Mesenchymal stem cell (in vitro differentiated cells and primary cell): ENCODE results near the gene GATAD1.
"Not testable (repeated sequence)": the region's sequence is repeated elsewhere in the genome, so short reads cannot be mapped to it uniquely, and the experiment has no call there.

Experiments used
- DNase-seq: peaks from one replicate; pipeline ENCODE4 v3.0.0-alpha.2; 2013
- H2AFZ ChIP-seq: one replicate; pipeline ENCODE4 v1.6.1; 2013; ENCODE audit warnings: low read depth, mild to moderate bottlenecking, control low read depth, inconsistent platforms, low read length, moderate library complexity
- H2AK5ac ChIP-seq: 2 replicates; pipeline ENCODE4 v1.6.1; 2013; ENCODE audit warnings: low read length, moderate library complexity, mild to moderate bottlenecking, inconsistent platforms; ENCODE audit not compliant: severe bottlenecking
- H2BK120ac ChIP-seq: one replicate; pipeline ENCODE4 v1.6.1; 2013; ENCODE audit warnings: low read depth, mild to moderate bottlenecking, inconsistent platforms, low read length, moderate library complexity
- H2BK12ac ChIP-seq, 2 experiments: one replicate each; pipeline ENCODE4 v1.6.1; 2013; ENCODE audit warnings: inconsistent platforms in 2 of 2, low read length in 2 of 2, mild to moderate bottlenecking in 2 of 2, moderate library complexity in 2 of 2, control low read depth in 1 of 2
- H2BK15ac ChIP-seq: one replicate; pipeline ENCODE4 v1.6.1; 2013; ENCODE audit warnings: mild to moderate bottlenecking, low read depth, inconsistent platforms; ENCODE audit not compliant: poor library complexity, severe bottlenecking
- H2BK5ac ChIP-seq: 2 replicates; pipeline ENCODE4 v1.6.1; 2013; ENCODE audit warnings: low read depth, mild to moderate bottlenecking, low read length, control low read depth, inconsistent platforms; ENCODE audit not compliant: poor library complexity, severe bottlenecking
- H3K14ac ChIP-seq, 2 experiments: one replicate each; pipeline ENCODE4 v1.6.1; 2013; ENCODE audit warnings: inconsistent platforms in 2 of 2, low read length in 2 of 2, control low read depth in 1 of 2, mild to moderate bottlenecking in 1 of 2, moderate library complexity in 1 of 2
- H3K18ac ChIP-seq, 2 experiments: one replicate each; pipeline ENCODE4 v1.6.1; 2013; ENCODE audit warnings: inconsistent platforms in 2 of 2, low read length in 2 of 2, control low read depth in 1 of 2, low read depth in 1 of 2, mild to moderate bottlenecking in 1 of 2
- H3K23ac ChIP-seq, 2 experiments: one replicate each; pipeline ENCODE4 v1.6.1; 2013; ENCODE audit warnings: inconsistent platforms in 2 of 2, low read length in 2 of 2, mild to moderate bottlenecking in 2 of 2, moderate library complexity in 2 of 2, control low read depth in 1 of 2
- H3K27ac ChIP-seq: 2 replicates; pipeline ENCODE4 v1.5.1; 2013; ENCODE audit warnings: mild to moderate bottlenecking, moderate library complexity, low read length, control low read depth, inconsistent platforms; ENCODE audit not compliant: poor library complexity, severe bottlenecking
- H3K27me3 ChIP-seq, 2 experiments: 2 replicates each; pipeline versions ENCODE4 v1.6.1 to v1.7.0; 2013; ENCODE audit warnings: low read length in 2 of 2, mild to moderate bottlenecking in 2 of 2, moderate library complexity in 2 of 2, control low read depth in 1 of 2, inconsistent platforms in 1 of 2; ENCODE audit not compliant: control insufficient read depth in 1 of 2, insufficient read depth in 1 of 2
- H3K36me3 ChIP-seq, 2 experiments: 2 replicates each; pipeline versions ENCODE4 v1.6.1 to v1.7.0; 2013; ENCODE audit warnings: low read length in 2 of 2, control low read depth in 1 of 2, inconsistent platforms in 1 of 2, low read depth in 1 of 2, mild to moderate bottlenecking in 1 of 2; ENCODE audit not compliant: insufficient read depth in 2 of 2, control insufficient read depth in 1 of 2
- H3K4ac ChIP-seq, 2 experiments: one replicate each; pipeline ENCODE4 v1.6.1; 2013; ENCODE audit warnings: inconsistent platforms in 2 of 2, low read length in 2 of 2, mild to moderate bottlenecking in 2 of 2, moderate library complexity in 2 of 2, control low read depth in 1 of 2, low read depth in 1 of 2
- H3K4me1 ChIP-seq: 2 replicates; pipeline ENCODE4 v1.6.1; 2013; ENCODE audit warnings: low read depth, low read length, control low read depth; ENCODE audit not compliant: control insufficient read depth, insufficient read depth
- H3K4me2 ChIP-seq: 2 replicates; pipeline ENCODE4 v1.6.1; 2013; ENCODE audit warnings: low read length, mild to moderate bottlenecking, inconsistent platforms; ENCODE audit not compliant: poor library complexity, severe bottlenecking
- H3K4me3 ChIP-seq, 2 experiments: 2 replicates each; pipeline versions ENCODE4 v1.5.1 to v1.7.0; 2013; ENCODE audit warnings: low read length in 2 of 2, mild to moderate bottlenecking in 2 of 2, control low read depth in 1 of 2, low read depth in 1 of 2; ENCODE audit not compliant: insufficient read depth in 1 of 2
- H3K79me1 ChIP-seq: replicated peaks from 2 replicates; pipeline ENCODE4 v1.6.1; 2013; ENCODE audit warnings: mild to moderate bottlenecking, control low read depth, low read length, inconsistent platforms; ENCODE audit not compliant: poor library complexity, severe bottlenecking
- H3K9ac ChIP-seq: 2 replicates; pipeline ENCODE4 v1.7.0; 2013; ENCODE audit warnings: mild to moderate bottlenecking, low read length, moderate library complexity
- H3K9me3 ChIP-seq: 2 replicates; pipeline ENCODE4 v1.7.0; 2013; ENCODE audit warnings: mild to moderate bottlenecking, low read length; ENCODE audit not compliant: control insufficient read depth
- H4K8ac ChIP-seq: one replicate; pipeline ENCODE4 v1.6.1; 2013; ENCODE audit warnings: inconsistent platforms, mild to moderate bottlenecking, low read length, moderate library complexity
- H4K91ac ChIP-seq: one replicate; pipeline ENCODE4 v1.6.1; 2013; ENCODE audit warnings: mild to moderate bottlenecking, low read length, inconsistent platforms
- WGBS: methylation state at CpG from one replicate; pipeline ENCODE4 v1.1.7; 2013; ENCODE audit warnings: mixed read lengths; 5-methylcytosine and 5-hydroxymethylcytosine counted together

Gene GATAD1

DNA sequence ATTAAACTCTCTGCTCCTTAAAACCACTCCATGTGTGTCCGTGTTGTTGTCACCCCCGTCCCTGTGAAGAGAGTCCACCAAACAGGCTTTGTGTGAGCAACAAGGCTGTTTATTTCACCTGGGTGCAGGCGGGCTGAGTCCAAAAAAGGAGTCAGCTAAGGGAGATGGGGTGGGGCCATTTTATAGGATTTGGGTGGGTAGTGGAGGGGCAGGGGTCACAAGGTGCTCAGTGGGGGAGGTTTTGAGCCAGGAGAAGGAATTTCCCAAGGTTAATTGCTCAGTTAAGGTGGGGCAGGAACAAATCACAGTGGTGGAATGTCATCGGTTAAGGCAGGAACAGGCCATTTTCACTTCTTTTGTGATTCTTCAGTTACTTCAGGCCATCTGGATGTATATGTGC is 31.9 kb downstream of the GATAD1 start:
- not testable (repeated sequence) for H4K8ac ChIP-seq, H3K4me2 ChIP-seq, H3K9me3 ChIP-seq, H3K18ac ChIP-seq, H2BK120ac ChIP-seq, H3K4me1 ChIP-seq, H3K36me3 ChIP-seq, H3K27ac ChIP-seq, DNase-seq, H2BK5ac ChIP-seq, H4K91ac ChIP-seq, H3K79me1 ChIP-seq, H2BK15ac ChIP-seq, H2AFZ ChIP-seq, H3K27me3 ChIP-seq, H3K4ac ChIP-seq, H3K9ac ChIP-seq, H2AK5ac ChIP-seq, H3K23ac ChIP-seq, H3K4me3 ChIP-seq, H2BK12ac ChIP-seq, H3K14ac ChIP-seq
- WGBS: 95% methylated on average over 4 of the region's 4 CpGs

DNA sequence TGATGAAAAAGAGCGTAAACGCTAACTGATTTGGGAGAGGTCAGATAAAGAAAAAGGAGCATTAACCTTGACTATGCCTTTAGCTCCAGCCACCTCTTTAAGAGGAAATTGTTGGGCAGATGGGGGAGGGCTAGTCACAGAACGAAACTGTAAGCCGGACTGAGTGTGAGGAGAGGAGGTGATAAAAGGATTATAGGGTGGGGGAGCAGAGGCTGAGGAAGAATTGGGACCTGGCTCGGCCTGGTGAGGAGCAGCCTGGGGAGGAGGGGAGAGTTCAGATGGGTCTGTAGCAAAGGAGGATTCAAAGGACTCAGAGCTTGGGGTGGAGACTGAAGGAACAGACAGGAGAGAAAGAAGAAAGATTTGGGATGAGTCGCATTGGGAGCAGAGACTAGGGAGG is 36.3 kb downstream of the GATAD1 start:
- 52% methylated on average over 5 of the region's 6 CpGs for WGBS

DNA sequence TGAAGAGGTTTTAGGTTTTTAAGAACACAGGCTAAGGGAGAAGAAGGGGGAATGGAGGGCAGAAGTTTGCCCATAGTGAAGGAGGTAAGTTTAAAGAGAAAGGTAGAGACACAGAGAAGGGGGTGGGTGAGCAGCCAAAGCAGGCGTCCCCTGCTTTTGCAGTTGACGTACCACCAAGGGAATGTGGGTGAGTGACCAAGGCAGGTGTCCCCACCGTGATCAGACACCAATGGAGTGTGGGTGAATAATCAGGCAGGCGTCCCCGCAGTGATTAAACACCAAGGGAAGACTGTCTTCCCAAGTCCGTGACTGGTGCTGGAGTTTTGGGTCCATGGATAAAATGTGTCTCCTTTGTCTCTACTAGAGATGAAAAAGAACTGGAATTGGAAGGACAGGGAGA is 36.9 kb downstream of the GATAD1 start:
- H2BK5ac ChIP-seq, H4K91ac ChIP-seq, H4K8ac ChIP-seq, H3K4me3 ChIP-seq, DNase-seq, H3K18ac ChIP-seq, H2BK120ac ChIP-seq, H2AFZ ChIP-seq, H3K9ac ChIP-seq, H3K14ac ChIP-seq, H3K27me3 ChIP-seq, H2BK12ac ChIP-seq, H3K9me3 ChIP-seq, H3K4me2 ChIP-seq, H3K27ac ChIP-seq, H2BK15ac ChIP-seq, H3K4me1 ChIP-seq, H3K79me1 ChIP-seq, H3K23ac ChIP-seq, H2AK5ac ChIP-seq, H3K4ac ChIP-seq: not testable (repeated sequence)
- H3K36me3 ChIP-seq: peaks cover 8 to 37% of the 10 kb centered on the region in 2 experiments
- WGBS: 95% methylated on average over 6 of the region's 6 CpGs

More for the DNA sequence above, 36.3 kb downstream of the GATAD1 start:
- H2BK120ac ChIP-seq, H2BK5ac ChIP-seq, DNase-seq, H3K4me2 ChIP-seq, H3K14ac ChIP-seq, H4K91ac ChIP-seq, H3K23ac ChIP-seq, H3K4me3 ChIP-seq, H3K4me1 ChIP-seq, H3K27ac ChIP-seq, H3K79me1 ChIP-seq, H3K18ac ChIP-seq, H3K9ac ChIP-seq, H3K4ac ChIP-seq, H2AFZ ChIP-seq, H4K8ac ChIP-seq, H2BK15ac ChIP-seq, H3K27me3 ChIP-seq, H2AK5ac ChIP-seq, H3K9me3 ChIP-seq, H2BK12ac ChIP-seq: not testable (repeated sequence)
- peaks cover 8 to 31% of the 10 kb centered on the region in 2 experiments for H3K36me3 ChIP-seq

DNA sequence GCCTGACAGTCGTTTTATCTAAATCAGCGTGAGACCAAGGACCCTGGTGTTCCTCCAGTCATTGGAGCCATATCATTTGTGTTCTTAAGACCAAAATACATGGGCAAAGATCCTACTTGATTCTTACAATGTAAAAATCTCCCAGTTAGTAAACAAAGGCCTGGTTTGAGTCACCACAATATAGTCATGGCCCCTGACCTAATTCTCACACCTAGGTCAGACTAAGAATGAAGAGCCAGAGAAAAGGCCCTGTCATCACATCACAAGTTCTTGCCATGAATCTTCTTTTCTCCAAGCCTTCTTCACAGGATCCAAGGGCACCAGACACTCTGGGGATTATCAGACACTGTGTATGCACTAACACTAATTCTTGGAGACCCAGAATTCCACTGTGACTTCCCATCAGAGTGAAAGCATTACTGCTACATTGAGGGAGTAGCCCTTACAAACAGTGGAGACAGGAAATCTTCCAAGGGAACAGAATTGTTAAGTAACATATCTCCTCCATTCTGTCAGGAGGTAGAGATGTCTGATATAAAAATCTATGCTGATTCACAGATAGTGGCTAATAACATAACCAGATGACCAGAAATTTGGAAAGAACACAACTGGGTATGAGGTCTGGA is 38.1 kb downstream of the GATAD1 start:
- H3K27ac ChIP-seq: no peak overlapping the region
- no peak overlapping the region for H3K4ac ChIP-seq
- no peaks in the 10 kb centered on the region for H3K27me3 ChIP-seq
- WGBS: 100% methylated on average over 2 of the region's 2 CpGs
- H3K4me3 ChIP-seq: no peak overlapping the region
- H3K79me1 ChIP-seq: no peaks in the 10 kb centered on the region
- H3K36me3 ChIP-seq: peaks cover 8 to 46% of the 10 kb centered on the region in 2 experiments
- no peak overlapping the region for H2BK12ac ChIP-seq
- H3K14ac ChIP-seq: no peak overlapping the region
- DNase-seq: no peak
- H2BK15ac ChIP-seq: no peak overlapping the region
- no peaks in the 10 kb centered on the region for H3K9me3 ChIP-seq
- H3K4me1 ChIP-seq: no peaks in the 10 kb centered on the region
- H3K18ac ChIP-seq: no peak overlapping the region
- H3K23ac ChIP-seq: no peak overlapping the region
- no peak overlapping the region for H2AK5ac ChIP-seq
- no peak overlapping the region for H2BK5ac ChIP-seq
- H4K8ac ChIP-seq: no peak overlapping the region
- H2BK120ac ChIP-seq: no peak overlapping the region
- no peak overlapping the region for H3K9ac ChIP-seq
- H4K91ac ChIP-seq: no peak overlapping the region
- H2AFZ ChIP-seq: no peak overlapping the region
- H3K4me2 ChIP-seq: no peak overlapping the region
